Measurements from ENCODE around the gene PCDH17.

The PCDH17 gene, protein sequence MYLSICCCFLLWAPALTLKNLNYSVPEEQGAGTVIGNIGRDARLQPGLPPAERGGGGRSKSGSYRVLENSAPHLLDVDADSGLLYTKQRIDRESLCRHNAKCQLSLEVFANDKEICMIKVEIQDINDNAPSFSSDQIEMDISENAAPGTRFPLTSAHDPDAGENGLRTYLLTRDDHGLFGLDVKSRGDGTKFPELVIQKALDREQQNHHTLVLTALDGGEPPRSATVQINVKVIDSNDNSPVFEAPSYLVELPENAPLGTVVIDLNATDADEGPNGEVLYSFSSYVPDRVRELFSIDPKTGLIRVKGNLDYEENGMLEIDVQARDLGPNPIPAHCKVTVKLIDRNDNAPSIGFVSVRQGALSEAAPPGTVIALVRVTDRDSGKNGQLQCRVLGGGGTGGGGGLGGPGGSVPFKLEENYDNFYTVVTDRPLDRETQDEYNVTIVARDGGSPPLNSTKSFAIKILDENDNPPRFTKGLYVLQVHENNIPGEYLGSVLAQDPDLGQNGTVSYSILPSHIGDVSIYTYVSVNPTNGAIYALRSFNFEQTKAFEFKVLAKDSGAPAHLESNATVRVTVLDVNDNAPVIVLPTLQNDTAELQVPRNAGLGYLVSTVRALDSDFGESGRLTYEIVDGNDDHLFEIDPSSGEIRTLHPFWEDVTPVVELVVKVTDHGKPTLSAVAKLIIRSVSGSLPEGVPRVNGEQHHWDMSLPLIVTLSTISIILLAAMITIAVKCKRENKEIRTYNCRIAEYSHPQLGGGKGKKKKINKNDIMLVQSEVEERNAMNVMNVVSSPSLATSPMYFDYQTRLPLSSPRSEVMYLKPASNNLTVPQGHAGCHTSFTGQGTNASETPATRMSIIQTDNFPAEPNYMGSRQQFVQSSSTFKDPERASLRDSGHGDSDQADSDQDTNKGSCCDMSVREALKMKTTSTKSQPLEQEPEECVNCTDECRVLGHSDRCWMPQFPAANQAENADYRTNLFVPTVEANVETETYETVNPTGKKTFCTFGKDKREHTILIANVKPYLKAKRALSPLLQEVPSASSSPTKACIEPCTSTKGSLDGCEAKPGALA (N-terminal part only)

DNA sequence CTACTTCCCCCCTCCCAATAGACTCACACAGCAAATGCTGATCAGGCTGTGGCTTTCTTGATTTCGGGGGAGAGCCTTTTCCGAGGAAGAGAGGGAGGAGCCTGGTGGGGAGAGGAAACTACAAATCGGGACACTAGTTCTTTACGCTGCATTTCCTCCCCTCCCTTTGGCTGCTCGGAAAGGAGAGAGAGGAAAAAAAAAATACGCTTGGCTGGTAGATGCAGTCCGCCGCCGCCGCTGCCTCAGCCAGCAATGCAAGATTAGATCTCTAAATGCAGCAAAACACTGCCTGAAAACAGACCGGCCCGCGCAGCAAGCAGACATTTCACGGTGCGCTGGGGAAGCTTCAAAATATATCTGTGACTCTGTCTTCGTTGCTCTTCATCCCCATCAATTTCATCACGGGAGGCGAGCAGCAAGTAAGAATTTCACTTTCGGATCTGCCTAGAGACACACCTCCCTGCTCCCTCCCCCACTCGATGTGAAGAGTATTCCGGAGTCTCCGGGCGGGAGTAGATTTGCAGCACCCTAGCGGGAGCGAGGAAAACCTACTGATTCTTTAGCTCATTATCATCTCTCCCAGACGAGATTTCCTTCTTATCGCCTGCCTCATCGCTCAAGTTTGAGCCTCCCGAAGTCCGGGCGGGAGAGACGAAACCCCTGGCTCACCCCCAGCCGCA is at the start of gene PCDH17:
Gene PCDH17, plus strand, starts transcription at position 149 of the 680 bp plus-strand sequence. CDS start 803 bp downstream, outside the sequence.
- peaks cover 37% of the 10 kb centered on the region for H3K4me1 Mint-ChIP-seq
- H3K36me3 Mint-ChIP-seq, result no peaks in the 10 kb centered on the region
- H3K9me3 Mint-ChIP-seq, result peaks cover 10% of the 10 kb centered on the region
- peak within 1 kb of the TSS; percentile 77 for H3K4me3 Mint-ChIP-seq
- H3K27me3 Mint-ChIP-seq, result peaks cover 61% of the 10 kb centered on the region
- H3K27ac Mint-ChIP-seq, result no peak within 1 kb of the TSS

GRCh38 chr13:57582032-57582431 is 49.5 kb upstream of the PCDH17 start:
- Mint-ChIP-seq H3K36me3 (no peaks in the 10 kb centered on the region), H3K4me1 (no peaks in the 10 kb centered on the region), H3K9me3 (no peaks in the 10 kb centered on the region), H3K4me3 (no peak overlapping the region), H3K27ac (no peak overlapping the region), H3K27me3 (no peaks in the 10 kb centered on the region)

DNA sequence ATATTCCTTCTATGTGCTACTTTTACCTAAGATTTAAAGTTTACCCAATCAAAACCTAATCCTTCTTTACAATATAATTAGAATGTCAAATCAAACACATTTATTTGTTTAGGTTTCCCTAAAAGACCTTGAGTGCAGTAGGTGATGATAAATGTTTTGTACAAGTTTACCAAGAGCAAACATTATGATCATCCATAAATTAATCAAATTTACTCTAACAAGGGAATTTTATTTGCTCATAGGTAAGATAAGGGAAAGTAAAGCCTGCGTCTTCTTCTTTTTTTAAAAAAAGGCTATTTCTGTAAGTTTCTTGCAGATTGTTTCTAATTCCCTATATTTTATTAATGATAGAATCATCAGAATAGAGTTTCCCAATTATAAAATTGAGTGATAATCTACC is 48.0 kb upstream of the PCDH17 start:
- Mint-ChIP-seq H3K27ac (no peak overlapping the region), H3K4me3 (no peak overlapping the region), H3K36me3 (no peaks in the 10 kb centered on the region), H3K27me3 (no peaks in the 10 kb centered on the region), H3K4me1 (no peaks in the 10 kb centered on the region), H3K9me3 (no peaks in the 10 kb centered on the region)

DNA sequence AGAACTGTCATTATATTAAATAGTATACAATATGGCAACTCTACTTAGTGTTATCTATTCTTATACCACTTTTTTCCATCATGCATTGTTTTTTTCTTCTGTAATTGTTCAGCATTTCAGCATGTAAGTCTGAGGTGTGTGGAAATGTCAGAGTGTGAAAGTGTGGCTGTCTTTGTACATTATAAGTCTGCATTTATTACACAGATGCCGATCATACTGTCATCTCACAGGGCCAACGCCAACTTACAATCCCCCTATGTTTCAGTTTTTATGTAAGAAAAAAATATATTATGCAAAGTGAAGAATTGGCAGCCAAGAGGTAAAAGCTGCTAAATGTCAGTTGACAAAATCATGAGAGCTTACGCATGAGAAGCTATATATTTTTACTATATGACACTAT is 42.9 kb upstream of the PCDH17 start:
- H3K36me3 Mint-ChIP-seq, result no peaks in the 10 kb centered on the region
- H3K27me3 Mint-ChIP-seq, result no peaks in the 10 kb centered on the region
- no peak overlapping the region for H3K4me3 Mint-ChIP-seq
- no peaks in the 10 kb centered on the region for H3K9me3 Mint-ChIP-seq
- no peak overlapping the region for H3K27ac Mint-ChIP-seq
- no peaks in the 10 kb centered on the region for H3K4me1 Mint-ChIP-seq

DNA sequence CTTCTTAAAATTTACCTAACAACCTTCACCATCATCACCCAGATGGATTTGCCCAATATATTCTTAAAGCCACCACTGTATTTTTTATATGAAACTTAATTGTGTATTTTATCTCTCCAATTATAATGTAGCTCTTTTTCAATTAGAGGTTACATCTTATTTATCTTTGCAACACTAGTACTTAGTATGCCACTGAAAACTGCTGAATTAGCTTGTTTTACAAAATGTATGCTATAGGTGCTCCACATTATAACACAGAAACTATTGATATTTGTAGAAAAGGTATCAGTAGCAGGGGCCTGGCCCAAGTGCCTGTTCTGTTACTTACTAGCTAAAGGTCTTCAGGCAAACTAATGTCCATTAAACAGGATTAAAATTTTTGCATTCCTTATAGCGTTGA is 35.8 kb upstream of the PCDH17 start:
- Mint-ChIP-seq H3K4me1 (no peaks in the 10 kb centered on the region), H3K9me3 (peaks cover 8% of the 10 kb centered on the region), H3K27me3 (no peaks in the 10 kb centered on the region), H3K4me3 (no peak overlapping the region), H3K36me3 (no peaks in the 10 kb centered on the region), H3K27ac (no peak overlapping the region)

- peaks cover 8% of the 10 kb centered on the region for H3K9me3 Mint-ChIP-seq
- no peak overlapping the region for H3K4me3 Mint-ChIP-seq
- no peaks in the 10 kb centered on the region for H3K27me3 Mint-ChIP-seq
- no peak overlapping the region for H3K27ac Mint-ChIP-seq
- no peaks in the 10 kb centered on the region for H3K4me1 Mint-ChIP-seq
- no peaks in the 10 kb centered on the region for H3K36me3 Mint-ChIP-seq
These were observed 30.0 kb upstream of the PCDH17 start for GRCh38 chr13:57601536-57601935.

- H3K27ac Mint-ChIP-seq, result no peak overlapping the region
- no peaks in the 10 kb centered on the region for H3K9me3 Mint-ChIP-seq
- no peak overlapping the region for H3K4me3 Mint-ChIP-seq
- no peaks in the 10 kb centered on the region for H3K4me1 Mint-ChIP-seq
- H3K36me3 Mint-ChIP-seq, result no peaks in the 10 kb centered on the region
- no peaks in the 10 kb centered on the region for H3K27me3 Mint-ChIP-seq
These were observed 27.1 kb upstream of the PCDH17 start for GRCh38 chr13:57604442-57604841.

DNA sequence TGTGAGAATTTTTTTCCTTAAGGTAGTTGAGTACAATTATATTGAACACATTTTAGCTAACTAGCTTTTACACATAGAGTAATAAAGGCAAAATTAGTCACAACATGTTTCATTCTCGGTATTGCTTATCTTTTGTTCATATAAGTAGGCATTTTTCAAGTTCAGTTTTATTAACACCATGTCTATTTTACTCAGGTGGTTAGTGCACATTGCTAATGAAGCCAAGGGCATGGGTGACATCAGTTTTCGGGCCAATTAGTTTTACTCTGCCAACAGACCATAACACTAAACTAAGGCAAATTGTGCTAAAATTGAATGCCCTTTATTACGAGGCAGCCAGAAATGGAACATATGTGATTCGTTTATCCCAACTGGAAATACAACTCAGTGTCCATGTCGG is 19.6 kb upstream of the PCDH17 start:
- Mint-ChIP-seq H3K4me3 (no peak overlapping the region), H3K27me3 (no peaks in the 10 kb centered on the region), H3K36me3 (no peaks in the 10 kb centered on the region), H3K9me3 (no peaks in the 10 kb centered on the region), H3K27ac (no peak overlapping the region), H3K4me1 (no peaks in the 10 kb centered on the region)

GRCh38 chr13:57612568-57612967 is 19.0 kb upstream of the PCDH17 start:
- no peak overlapping the region for H3K4me3 Mint-ChIP-seq
- no peaks in the 10 kb centered on the region for H3K27me3 Mint-ChIP-seq
- H3K9me3 Mint-ChIP-seq, result no peaks in the 10 kb centered on the region
- no peak overlapping the region for H3K27ac Mint-ChIP-seq
- no peaks in the 10 kb centered on the region for H3K4me1 Mint-ChIP-seq
- no peaks in the 10 kb centered on the region for H3K36me3 Mint-ChIP-seq

DNA sequence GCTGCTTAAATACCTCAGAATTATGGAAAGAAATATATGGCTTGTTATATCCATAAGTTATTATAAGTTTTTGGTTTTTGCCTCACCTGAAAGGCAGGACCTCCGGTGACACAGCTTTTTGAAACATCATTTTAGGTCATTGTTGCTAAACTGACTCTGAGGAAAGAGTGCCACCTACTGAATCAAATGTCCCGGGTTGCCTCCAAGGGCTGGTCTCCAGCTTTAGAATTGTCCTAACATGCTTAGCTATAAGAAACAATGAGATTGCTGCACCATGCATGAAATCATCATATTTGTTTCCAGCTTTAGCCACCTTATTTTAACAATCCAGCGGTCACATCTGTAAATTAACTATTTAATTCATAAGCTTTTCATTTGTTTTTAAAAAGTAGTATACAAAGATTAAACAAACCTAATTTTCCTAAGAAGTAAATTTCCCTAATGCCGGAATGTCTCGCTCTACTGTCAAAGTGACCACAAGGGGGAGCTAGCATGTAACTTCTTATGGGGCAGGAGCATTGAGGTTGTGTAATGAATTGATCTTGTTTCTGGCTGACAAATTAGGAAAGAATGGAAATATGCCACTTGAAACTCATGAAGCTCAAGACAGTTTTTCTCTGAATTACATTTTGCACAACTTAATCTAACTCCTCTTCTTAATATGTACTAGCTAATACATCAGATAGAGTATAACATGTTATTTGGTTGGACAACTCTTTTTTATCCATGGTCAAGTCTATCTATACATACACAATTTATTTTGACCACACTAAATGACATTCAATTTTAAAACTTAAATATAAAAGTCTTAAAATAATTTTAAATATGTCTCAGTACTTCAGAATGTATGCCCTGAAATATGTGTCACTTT is 6.7 kb upstream of the PCDH17 start:
- Mint-ChIP-seq H3K4me1 (peaks cover 14% of the 10 kb centered on the region), H3K36me3 (no peaks in the 10 kb centered on the region), H3K27ac (no peak overlapping the region), H3K9me3 (peaks cover 10% of the 10 kb centered on the region), H3K27me3 (peaks cover 27% of the 10 kb centered on the region), H3K4me3 (no peak overlapping the region)

DNA sequence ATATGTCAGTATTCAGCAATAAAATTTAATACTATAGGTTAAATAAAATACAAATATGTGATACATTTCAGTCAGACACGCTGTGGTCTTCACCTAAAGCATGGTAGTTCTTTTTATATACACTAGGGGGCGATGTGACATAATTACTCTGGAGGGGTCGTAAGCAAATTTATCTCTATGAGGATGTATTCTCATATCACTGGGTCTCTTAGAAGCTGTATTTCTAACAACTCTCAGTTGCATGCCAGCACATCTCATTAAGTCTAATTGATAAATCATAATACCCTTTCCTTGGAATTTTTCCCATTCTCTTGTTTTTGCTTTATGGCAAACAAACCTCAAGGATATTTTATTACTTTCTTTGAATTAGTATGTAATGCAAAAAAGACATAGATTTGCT is 3.9 kb upstream of the PCDH17 start:
- Mint-ChIP-seq H3K4me3 (no peak overlapping the region), H3K27me3 (peaks cover 47% of the 10 kb centered on the region), H3K27ac (no peak overlapping the region), H3K36me3 (no peaks in the 10 kb centered on the region), H3K4me1 (peaks cover 37% of the 10 kb centered on the region), H3K9me3 (peaks cover 10% of the 10 kb centered on the region)

- Mint-ChIP-seq H3K4me3 (peak overlapping the region; percentile 67), H3K27me3 (peaks cover 53% of the 10 kb centered on the region), H3K9me3 (peaks cover 10% of the 10 kb centered on the region), H3K27ac (peak overlapping the region; percentile 77), H3K4me1 (peaks cover 37% of the 10 kb centered on the region), H3K36me3 (no peaks in the 10 kb centered on the region)
These were observed 2.1 kb upstream of the PCDH17 start for GRCh38 chr13:57629391-57629804.

GRCh38 chr13:57629821-57630235 is 1.7 kb upstream of the PCDH17 start:
- Mint-ChIP-seq H3K9me3 (peaks cover 10% of the 10 kb centered on the region), H3K4me1 (peaks cover 37% of the 10 kb centered on the region), H3K4me3 (peak overlapping the region; percentile 67), H3K27ac (peak overlapping the region; percentile 77), H3K36me3 (no peaks in the 10 kb centered on the region), H3K27me3 (peaks cover 57% of the 10 kb centered on the region)

DNA sequence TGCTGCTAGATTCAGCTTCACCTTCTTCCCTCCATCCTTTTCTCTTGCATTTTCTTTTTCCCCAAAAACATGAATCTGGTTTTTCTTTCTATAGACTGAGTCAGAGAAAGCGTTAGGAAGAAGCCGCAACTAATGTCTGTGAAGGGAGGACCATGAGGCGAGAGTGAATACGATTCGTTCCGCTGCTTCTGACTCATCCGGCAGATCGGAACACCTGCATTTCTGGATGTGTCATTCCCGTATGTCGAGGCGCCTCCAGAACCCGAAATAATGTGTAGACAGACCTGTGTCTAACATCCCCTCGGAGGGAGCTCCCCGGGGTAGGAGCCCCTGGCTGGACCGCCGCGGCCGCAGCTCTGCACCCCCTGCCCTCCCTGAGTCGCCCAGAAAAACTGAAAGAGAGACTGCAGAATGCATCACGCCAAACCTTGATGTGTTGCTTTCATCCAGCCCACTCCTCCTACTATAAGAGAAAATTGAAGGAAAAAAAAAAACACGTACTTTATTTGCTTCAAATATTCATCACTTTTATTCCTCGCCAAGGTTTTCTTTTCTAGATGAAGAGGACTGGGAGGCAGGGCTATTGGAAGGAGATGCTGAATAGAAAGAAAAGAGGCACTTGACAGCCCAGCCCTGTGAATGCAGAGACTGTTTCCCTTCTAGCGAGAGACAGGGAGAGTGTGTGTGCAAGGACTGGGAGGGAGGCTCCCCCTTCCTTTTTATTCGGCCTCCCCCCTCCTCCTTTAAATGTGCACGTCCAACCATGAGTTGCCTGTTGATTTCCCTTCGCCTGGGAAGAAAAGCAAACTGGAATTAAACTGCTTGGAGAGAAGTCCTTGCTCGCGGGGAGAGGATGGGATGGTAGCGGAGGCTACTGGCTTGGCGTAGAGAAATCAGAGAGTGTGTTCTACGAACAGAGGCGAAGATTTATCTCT is 616 bp upstream of the PCDH17 start:
- Mint-ChIP-seq H3K4me3 (peak overlapping the region; percentile 77), H3K27me3 (peaks cover 59% of the 10 kb centered on the region), H3K9me3 (peaks cover 10% of the 10 kb centered on the region), H3K36me3 (no peaks in the 10 kb centered on the region), H3K27ac (no peak overlapping the region), H3K4me1 (peaks cover 37% of the 10 kb centered on the region)
